ENCODE data around the gene FADS3. TPM values are rescaled to one million over a fixed set of nuclear protein-coding genes. Genes with fewer than 3 reads are reported as not detected.

FADS3 gene
- total and polyA plus RNA-seq, 2 experiments from 2014 or later: 44.4 to 73.5 TPM

DNA sequence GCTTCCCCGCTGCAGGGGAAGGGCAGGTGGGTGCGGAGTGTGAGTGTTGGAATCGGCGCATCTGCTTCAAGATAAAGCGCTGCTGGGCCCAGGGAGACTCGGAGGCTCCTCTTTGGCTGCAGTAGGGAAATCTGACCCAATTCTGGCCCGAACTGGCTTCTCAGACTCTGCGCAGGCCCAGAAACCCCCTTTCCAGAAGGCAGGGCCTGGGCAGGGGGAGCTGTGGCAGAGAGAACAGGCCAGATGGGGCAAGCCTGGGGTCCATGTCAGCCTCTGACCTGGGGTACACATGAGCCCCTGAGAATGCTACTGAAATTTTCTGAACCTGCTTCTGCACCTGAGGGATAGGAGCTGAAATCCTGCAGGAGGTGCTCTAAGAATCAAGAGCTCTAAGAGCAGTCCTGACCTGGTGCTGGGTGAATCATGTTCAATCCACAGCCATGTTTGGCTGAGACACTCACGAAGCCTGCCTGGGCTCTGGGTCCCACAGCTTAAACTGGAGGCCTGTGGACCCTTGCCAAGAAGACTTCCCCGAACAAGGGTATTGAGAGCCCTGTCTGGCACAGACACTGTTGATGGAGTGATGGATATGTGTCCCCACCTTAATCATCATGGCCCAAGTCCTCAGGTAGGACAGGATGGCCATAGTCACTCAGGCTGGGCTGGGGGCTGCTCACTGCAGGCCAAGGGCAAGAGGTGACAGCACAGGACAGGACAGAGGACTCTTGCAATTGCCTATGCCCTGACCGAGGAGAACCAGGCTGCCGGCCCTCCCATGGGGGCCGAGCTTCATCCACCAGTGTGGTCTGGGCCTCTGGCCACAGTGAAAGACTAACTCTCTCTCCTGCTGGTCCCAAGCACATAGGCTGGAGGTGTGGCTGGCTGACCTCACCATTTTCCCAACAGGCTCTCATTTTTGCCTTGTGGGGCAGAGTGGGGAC is 19.1 kb upstream of the FADS3 start:
- H4K20me1 ChIP-seq (replicated peaks; ENCODE audit: insufficient read depth): no peaks in the 10 kb centered on the region
- ATAC-seq (no peak), DNase-seq (ENCODE audit: low spot score) (no peak)
- no peaks in the 10 kb centered on the region for H3K79me2 ChIP-seq (replicated peaks; ENCODE audit: insufficient read depth)
- Mint-ChIP-seq H3K9me3 (no peaks in the 10 kb centered on the region; the same call in 2 of the 3 replicates), H3K4me3 (no peak overlapping the region), H3K27ac (no peak overlapping the region), H3K4me1 (peaks cover 15% of the 10 kb centered on the region), H3K36me3 (ENCODE audit: low read depth) (no peaks in the 10 kb centered on the region), H3K27me3 (ENCODE audit: insufficient read depth, low read depth, poor library complexity) (peaks cover 15% of the 10 kb centered on the region)
- H3K4me1 ChIP-seq (ENCODE audit: insufficient read depth): peaks cover 10% of the 10 kb centered on the region; the same call in 1 of the 2 replicates
- no peaks in the 10 kb centered on the region for H3K27me3 ChIP-seq (ENCODE audit: insufficient read depth)
- no peak overlapping the region for H3K4me3 ChIP-seq
- H3K9me2 ChIP-seq (ENCODE audit: insufficient read depth): no peaks in the 10 kb centered on the region
- H3K4me2 ChIP-seq: no peak overlapping the region
- H3K36me3 ChIP-seq (ENCODE audit: insufficient read depth): no peaks in the 10 kb centered on the region; the same call in 1 of the 2 replicates
- H2AFZ ChIP-seq: no peak overlapping the region
- no peak overlapping the region for H3K27ac ChIP-seq (ENCODE audit: low read depth)
- TF ChIP-seq STAT1 (IDR thresholded peaks at IDR 0.05; ENCODE audit: unreplicated experiment) (no peak), POLR2AphosphoS5 (IDR thresholded peaks at IDR 0.05; ENCODE audit: low read depth) (no peak), CREB1 (CRISPR knock-in tag; IDR thresholded peaks at IDR 0.05; ENCODE audit: low read depth) (no peak), EZH2 (IDR thresholded peaks at IDR 0.05; ENCODE audit: low read depth, unreplicated experiment) (no peak), JUNB (IDR thresholded peaks at IDR 0.05; ENCODE audit: unreplicated experiment) (no peak), EZH2phosphoT487 (IDR thresholded peaks at IDR 0.05; ENCODE audit: unreplicated experiment) (no peak), NANOG (IDR thresholded peaks at IDR 0.05; ENCODE audit: borderline replicate concordance) (no peak), ZNF331 (CRISPR knock-in tag; IDR thresholded peaks at IDR 0.05; ENCODE audit: low read depth) (no peak), ZNF114 (CRISPR knock-in tag; IDR thresholded peaks at IDR 0.05) (no peak)
- TF ChIP-seq, protein P1, sequence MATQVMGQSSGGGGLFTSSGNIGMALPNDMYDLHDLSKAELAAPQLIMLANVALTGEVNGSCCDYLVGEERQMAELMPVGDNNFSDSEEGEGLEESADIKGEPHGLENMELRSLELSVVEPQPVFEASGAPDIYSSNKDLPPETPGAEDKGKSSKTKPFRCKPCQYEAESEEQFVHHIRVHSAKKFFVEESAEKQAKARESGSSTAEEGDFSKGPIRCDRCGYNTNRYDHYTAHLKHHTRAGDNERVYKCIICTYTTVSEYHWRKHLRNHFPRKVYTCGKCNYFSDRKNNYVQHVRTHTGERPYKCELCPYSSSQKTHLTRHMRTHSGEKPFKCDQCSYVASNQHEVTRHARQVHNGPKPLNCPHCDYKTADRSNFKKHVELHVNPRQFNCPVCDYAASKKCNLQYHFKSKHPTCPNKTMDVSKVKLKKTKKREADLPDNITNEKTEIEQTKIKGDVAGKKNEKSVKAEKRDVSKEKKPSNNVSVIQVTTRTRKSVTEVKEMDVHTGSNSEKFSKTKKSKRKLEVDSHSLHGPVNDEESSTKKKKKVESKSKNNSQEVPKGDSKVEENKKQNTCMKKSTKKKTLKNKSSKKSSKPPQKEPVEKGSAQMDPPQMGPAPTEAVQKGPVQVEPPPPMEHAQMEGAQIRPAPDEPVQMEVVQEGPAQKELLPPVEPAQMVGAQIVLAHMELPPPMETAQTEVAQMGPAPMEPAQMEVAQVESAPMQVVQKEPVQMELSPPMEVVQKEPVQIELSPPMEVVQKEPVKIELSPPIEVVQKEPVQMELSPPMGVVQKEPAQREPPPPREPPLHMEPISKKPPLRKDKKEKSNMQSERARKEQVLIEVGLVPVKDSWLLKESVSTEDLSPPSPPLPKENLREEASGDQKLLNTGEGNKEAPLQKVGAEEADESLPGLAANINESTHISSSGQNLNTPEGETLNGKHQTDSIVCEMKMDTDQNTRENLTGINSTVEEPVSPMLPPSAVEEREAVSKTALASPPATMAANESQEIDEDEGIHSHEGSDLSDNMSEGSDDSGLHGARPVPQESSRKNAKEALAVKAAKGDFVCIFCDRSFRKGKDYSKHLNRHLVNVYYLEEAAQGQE (IDR thresholded peaks at IDR 0.05; ENCODE audit: unreplicated experiment): no peak
- TF ChIP-seq, protein P2, sequence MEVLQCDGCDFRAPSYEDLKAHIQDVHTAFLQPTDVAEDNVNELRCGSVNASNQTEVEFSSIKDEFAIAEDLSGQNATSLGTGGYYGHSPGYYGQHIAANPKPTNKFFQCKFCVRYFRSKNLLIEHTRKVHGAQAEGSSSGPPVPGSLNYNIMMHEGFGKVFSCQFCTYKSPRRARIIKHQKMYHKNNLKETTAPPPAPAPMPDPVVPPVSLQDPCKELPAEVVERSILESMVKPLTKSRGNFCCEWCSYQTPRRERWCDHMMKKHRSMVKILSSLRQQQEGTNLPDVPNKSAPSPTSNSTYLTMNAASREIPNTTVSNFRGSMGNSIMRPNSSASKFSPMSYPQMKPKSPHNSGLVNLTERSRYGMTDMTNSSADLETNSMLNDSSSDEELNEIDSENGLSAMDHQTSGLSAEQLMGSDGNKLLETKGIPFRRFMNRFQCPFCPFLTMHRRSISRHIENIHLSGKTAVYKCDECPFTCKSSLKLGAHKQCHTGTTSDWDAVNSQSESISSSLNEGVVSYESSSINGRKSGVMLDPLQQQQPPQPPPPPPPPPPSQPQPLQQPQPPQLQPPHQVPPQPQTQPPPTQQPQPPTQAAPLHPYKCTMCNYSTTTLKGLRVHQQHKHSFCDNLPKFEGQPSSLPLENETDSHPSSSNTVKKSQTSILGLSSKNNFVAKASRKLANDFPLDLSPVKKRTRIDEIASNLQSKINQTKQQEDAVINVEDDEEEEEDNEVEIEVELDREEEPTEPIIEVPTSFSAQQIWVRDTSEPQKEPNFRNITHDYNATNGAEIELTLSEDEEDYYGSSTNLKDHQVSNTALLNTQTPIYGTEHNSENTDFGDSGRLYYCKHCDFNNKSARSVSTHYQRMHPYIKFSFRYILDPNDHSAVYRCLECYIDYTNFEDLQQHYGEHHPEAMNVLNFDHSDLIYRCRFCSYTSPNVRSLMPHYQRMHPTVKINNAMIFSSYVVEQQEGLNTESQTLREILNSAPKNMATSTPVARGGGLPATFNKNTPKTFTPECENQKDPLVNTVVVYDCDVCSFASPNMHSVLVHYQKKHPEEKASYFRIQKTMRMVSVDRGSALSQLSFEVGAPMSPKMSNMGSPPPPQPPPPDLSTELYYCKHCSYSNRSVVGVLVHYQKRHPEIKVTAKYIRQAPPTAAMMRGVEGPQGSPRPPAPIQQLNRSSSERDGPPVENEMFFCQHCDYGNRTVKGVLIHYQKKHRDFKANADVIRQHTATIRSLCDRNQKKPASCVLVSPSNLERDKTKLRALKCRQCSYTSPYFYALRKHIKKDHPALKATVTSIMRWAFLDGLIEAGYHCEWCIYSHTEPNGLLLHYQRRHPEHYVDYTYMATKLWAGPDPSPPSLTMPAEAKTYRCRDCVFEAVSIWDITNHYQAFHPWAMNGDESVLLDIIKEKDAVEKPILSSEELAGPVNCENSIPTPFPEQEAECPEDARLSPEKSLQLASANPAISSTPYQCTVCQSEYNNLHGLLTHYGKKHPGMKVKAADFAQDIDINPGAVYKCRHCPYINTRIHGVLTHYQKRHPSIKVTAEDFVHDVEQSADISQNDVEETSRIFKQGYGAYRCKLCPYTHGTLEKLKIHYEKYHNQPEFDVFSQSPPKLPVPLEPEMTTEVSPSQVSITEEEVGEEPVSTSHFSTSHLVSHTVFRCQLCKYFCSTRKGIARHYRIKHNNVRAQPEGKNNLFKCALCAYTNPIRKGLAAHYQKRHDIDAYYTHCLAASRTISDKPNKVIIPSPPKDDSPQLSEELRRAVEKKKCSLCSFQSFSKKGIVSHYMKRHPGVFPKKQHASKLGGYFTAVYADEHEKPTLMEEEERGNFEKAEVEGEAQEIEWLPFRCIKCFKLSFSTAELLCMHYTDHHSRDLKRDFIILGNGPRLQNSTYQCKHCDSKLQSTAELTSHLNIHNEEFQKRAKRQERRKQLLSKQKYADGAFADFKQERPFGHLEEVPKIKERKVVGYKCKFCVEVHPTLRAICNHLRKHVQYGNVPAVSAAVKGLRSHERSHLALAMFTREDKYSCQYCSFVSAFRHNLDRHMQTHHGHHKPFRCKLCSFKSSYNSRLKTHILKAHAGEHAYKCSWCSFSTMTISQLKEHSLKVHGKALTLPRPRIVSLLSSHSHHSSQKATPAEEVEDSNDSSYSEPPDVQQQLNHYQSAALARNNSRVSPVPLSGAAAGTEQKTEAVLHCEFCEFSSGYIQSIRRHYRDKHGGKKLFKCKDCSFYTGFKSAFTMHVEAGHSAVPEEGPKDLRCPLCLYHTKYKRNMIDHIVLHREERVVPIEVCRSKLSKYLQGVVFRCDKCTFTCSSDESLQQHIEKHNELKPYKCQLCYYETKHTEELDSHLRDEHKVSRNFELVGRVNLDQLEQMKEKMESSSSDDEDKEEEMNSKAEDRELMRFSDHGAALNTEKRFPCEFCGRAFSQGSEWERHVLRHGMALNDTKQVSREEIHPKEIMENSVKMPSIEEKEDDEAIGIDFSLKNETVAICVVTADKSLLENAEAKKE (CRISPR knock-in tag; IDR thresholded peaks at IDR 0.05): no peak
- TF ChIP-seq, protein P3, sequence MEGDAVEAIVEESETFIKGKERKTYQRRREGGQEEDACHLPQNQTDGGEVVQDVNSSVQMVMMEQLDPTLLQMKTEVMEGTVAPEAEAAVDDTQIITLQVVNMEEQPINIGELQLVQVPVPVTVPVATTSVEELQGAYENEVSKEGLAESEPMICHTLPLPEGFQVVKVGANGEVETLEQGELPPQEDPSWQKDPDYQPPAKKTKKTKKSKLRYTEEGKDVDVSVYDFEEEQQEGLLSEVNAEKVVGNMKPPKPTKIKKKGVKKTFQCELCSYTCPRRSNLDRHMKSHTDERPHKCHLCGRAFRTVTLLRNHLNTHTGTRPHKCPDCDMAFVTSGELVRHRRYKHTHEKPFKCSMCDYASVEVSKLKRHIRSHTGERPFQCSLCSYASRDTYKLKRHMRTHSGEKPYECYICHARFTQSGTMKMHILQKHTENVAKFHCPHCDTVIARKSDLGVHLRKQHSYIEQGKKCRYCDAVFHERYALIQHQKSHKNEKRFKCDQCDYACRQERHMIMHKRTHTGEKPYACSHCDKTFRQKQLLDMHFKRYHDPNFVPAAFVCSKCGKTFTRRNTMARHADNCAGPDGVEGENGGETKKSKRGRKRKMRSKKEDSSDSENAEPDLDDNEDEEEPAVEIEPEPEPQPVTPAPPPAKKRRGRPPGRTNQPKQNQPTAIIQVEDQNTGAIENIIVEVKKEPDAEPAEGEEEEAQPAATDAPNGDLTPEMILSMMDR (conservative IDR thresholded peaks at IDR 0.05; ENCODE audit: low read depth in 2 of 2): no peak
- TF ChIP-seq, protein P4, sequence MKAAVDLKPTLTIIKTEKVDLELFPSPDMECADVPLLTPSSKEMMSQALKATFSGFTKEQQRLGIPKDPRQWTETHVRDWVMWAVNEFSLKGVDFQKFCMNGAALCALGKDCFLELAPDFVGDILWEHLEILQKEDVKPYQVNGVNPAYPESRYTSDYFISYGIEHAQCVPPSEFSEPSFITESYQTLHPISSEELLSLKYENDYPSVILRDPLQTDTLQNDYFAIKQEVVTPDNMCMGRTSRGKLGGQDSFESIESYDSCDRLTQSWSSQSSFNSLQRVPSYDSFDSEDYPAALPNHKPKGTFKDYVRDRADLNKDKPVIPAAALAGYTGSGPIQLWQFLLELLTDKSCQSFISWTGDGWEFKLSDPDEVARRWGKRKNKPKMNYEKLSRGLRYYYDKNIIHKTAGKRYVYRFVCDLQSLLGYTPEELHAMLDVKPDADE (IDR thresholded peaks at IDR 0.05): no peak
- H3F3A ChIP-seq (replicated peaks; ENCODE audit: low read depth): no peaks in the 10 kb centered on the region
